Measurements from ENCODE around the gene ARMH3. TPM values are rescaled to one million over a fixed set of nuclear protein-coding genes. Genes with fewer than 3 reads are reported as not detected.
A peak's percentile ranks its signal among the peaks of the same experiment; 100 is the strongest.

ARMH3 gene
- total RNA-seq, 5 donors from 2014 or later (not counting 1 experiment from before 2014, with no cell fraction given), result 26.4 to 30.0 (median 27.2) TPM

GRCh38 chr10:102085336-102085735 lies 29.4 kb upstream of the ARMH3 start:
- Histone ChIP-seq H3K36me3 (ENCODE audit: control insufficient read depth in 2 of 2, extremely low read depth in 1 of 2, insufficient read depth in 1 of 2, low read length in 1 of 2) (peaks cover 0 to 3% of the 10 kb centered on the region in 2 donors), H3K27me3 (replicated peaks in 1 of 2; ENCODE audit: control insufficient read depth in 2 of 2, extremely low read depth in 1 of 2, insufficient read depth in 2 of 2, low read length in 1 of 2) (no peaks in the 10 kb centered on the region), H3K27ac (ENCODE audit: low read length) (no peak overlapping the region), H3K4me3 (ENCODE audit: control insufficient read depth in 1 of 2, extremely low read depth in 1 of 2, low read length in 1 of 2) (no peak overlapping the region), H3K4me1 (ENCODE audit: control insufficient read depth in 1 of 2, extremely low read depth in 1 of 2, insufficient read depth in 2 of 2, low read length in 2 of 2) (no peaks in the 10 kb centered on the region), H3K9me3 (no peaks in the 10 kb centered on the region)
- Mint-ChIP-seq H3K4me1 (no peaks in the 10 kb centered on the region), H3K4me3 (no peak overlapping the region), H3K36me3 (peaks cover 3% of the 10 kb centered on the region), H3K9me3 (no peaks in the 10 kb centered on the region), H3K27me3 (no peaks in the 10 kb centered on the region), H3K27ac (no peak overlapping the region)
- ChIA-PET CTCF (interaction anchor here in 1 of 2 donors (0.6 kb wide), 1 partner anchor 302 kb away, joined by 3 read pairs; the partner anchor contains the start of gene NPM3), POLR2A (no interaction called here)
- WGBS (ENCODE audit: insufficient coverage), result no CpG with 5 or more reads among the region's 3 CpGs
- DNase-seq, result no peak
- no peak for ATAC-seq (replicated peaks in 1 of 4)

DNA sequence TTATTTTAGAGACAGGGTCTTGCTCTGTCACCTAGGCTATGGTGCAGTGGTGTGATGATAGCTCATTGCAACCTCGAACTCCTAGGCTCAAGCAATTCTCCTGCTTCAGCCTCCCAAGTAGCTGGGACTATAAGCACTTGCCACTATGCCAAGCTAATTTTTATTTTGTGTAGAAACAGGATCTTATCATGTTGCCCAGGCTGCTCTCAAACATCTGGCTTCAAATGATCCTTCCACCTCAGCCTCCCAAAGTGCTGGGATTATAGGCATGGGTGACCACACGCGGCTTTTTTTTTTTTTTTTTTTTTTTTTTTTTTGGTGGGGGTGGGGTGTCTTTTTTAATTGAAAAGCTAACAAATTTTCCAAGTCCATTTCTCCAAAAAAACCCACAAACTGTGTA lies 27.6 kb upstream of the ARMH3 start:
- Mint-ChIP-seq H3K4me3 (no peak overlapping the region), H3K4me1 (no peaks in the 10 kb centered on the region), H3K27me3 (no peaks in the 10 kb centered on the region), H3K9me3 (no peaks in the 10 kb centered on the region), H3K27ac (no peak overlapping the region), H3K36me3 (no peaks in the 10 kb centered on the region)
- WGBS (ENCODE audit: insufficient coverage), result no CpG with 5 or more reads among the region's 3 CpGs
- H3K27me3 ChIP-seq (replicated peaks in 1 of 2; ENCODE audit: control insufficient read depth in 2 of 2, extremely low read depth in 1 of 2, insufficient read depth in 2 of 2, low read length in 1 of 2), result no peaks in the 10 kb centered on the region
- no peaks in the 10 kb centered on the region for H3K4me1 ChIP-seq (ENCODE audit: control insufficient read depth in 1 of 2, extremely low read depth in 1 of 2, insufficient read depth in 2 of 2, low read length in 2 of 2)
- DNase-seq (no peak), ATAC-seq (replicated peaks in 1 of 4) (no peak)
- POLR2A ChIA-PET, result interaction anchor here (0.6 to 0.7 kb wide), 2 partner anchors 18 kb away, joined by 4 to 14 read pairs; no protein-coding TSS in a partner anchor
- peaks cover 0 to 3% of the 10 kb centered on the region in 2 donors for H3K36me3 ChIP-seq (ENCODE audit: control insufficient read depth in 2 of 2, extremely low read depth in 1 of 2, insufficient read depth in 1 of 2, low read length in 1 of 2)
- no peak overlapping the region for H3K27ac ChIP-seq (ENCODE audit: low read length)
- H3K4me3 ChIP-seq (ENCODE audit: control insufficient read depth in 1 of 2, extremely low read depth in 1 of 2, low read length in 1 of 2), result no peak overlapping the region
- H3K9me3 ChIP-seq, result no peaks in the 10 kb centered on the region
- CTCF ChIA-PET, result interaction anchor here (0.6 to 1.1 kb wide), 5 partner anchors 30 to 546 kb away, joined by 3 to 10 read pairs (median 5); no protein-coding TSS in a partner anchor

DNA sequence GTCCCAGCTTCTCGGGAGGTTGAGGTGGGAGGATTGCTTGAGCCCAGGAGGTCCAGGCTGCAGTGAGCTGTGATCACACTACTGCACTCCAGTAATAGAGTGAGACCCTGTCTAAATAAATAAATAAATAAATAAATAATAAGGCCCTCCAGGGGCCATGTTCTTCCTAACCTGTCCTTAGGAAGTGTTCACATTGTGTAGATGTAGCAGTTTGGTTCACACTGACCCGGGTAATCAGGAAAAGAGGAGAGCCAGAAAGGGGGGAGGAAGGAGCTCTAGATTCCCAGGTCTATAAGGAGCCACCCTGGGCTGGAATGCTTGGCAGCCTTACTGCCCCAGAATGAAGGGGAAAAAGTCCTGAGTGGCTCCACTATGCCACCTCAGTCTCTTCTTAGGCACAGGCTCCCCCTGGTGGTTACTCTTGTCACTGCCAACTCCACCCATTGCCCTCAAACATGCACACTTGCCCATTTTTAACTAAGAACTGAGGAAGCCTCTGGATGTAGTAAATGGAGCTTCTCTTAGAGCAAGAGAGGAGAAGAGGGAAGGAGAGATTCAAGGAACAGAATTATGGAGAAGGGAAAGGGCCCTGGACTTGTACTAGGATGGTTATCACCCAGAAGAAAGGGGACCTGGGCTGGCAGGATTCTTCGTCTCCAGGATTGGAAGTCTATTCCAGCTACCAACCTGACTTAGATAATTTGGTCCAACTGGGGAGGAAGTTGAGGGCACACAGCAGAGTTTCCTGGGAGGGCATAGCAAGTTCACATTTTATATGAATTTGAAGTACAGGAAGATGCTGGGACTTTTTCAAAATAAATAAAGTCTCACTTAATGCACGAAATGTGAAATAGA lies 16.9 kb upstream of the ARMH3 start:
- POLR2A ChIA-PET, result interaction anchor here in 1 of 2 donors (0.6 kb wide), 1 partner anchor 12 kb away, joined by 7 read pairs; no protein-coding TSS in a partner anchor
- 56% methylated on average over 1 of the region's 4 CpGs for WGBS (ENCODE audit: insufficient coverage)

GRCh38 chr10:102069071-102069470 lies 13.1 kb upstream of the ARMH3 start:
- peaks cover 3% of the 10 kb centered on the region for H3K36me3 Mint-ChIP-seq
- no peak overlapping the region for H3K27ac ChIP-seq (ENCODE audit: low read length)
- H3K4me3 ChIP-seq (ENCODE audit: control insufficient read depth in 1 of 2, extremely low read depth in 1 of 2, low read length in 1 of 2), result no peak overlapping the region
- peaks cover 2 to 20% of the 10 kb centered on the region in 2 donors for H3K36me3 ChIP-seq (ENCODE audit: control insufficient read depth in 2 of 2, extremely low read depth in 1 of 2, insufficient read depth in 1 of 2, low read length in 1 of 2)
- H3K4me1 ChIP-seq (ENCODE audit: control insufficient read depth in 1 of 2, extremely low read depth in 1 of 2, insufficient read depth in 2 of 2, low read length in 2 of 2), result peaks cover 4 to 34% of the 10 kb centered on the region in 2 experiments
- no peaks in the 10 kb centered on the region for H3K9me3 Mint-ChIP-seq
- POLR2A ChIA-PET, result interaction anchor here in 1 of 2 donors (0.6 kb wide), 2 partner anchors 9 to 44 kb away, joined by 3 to 12 read pairs; no protein-coding TSS in a partner anchor
- no peaks in the 10 kb centered on the region for H3K27me3 Mint-ChIP-seq
- H3K9me3 ChIP-seq, result no peaks in the 10 kb centered on the region
- no peak for ATAC-seq (replicated peaks in 1 of 4)
- CTCF ChIA-PET, result no interaction called here
- no peak overlapping the region for H3K4me3 Mint-ChIP-seq
- DNase-seq, result no peak
- H3K27ac Mint-ChIP-seq, result peak overlapping the region; percentile 36 to 45
- no peaks in the 10 kb centered on the region for H3K27me3 ChIP-seq (replicated peaks in 1 of 2; ENCODE audit: control insufficient read depth in 2 of 2, extremely low read depth in 1 of 2, insufficient read depth in 2 of 2, low read length in 1 of 2)
- H3K4me1 Mint-ChIP-seq, result peaks cover 34 to 38% (median 37%) of the 10 kb centered on the region in 3 donors

More for the DNA sequence above, 16.9 kb upstream of the ARMH3 start:
- Histone ChIP-seq H3K4me3 (ENCODE audit: control insufficient read depth in 1 of 2, extremely low read depth in 1 of 2, low read length in 1 of 2) (no peak overlapping the region), H3K4me1 (ENCODE audit: control insufficient read depth in 1 of 2, extremely low read depth in 1 of 2, insufficient read depth in 2 of 2, low read length in 2 of 2) (peaks cover 0 to 4% of the 10 kb centered on the region in 2 experiments), H3K27me3 (replicated peaks in 1 of 2; ENCODE audit: control insufficient read depth in 2 of 2, extremely low read depth in 1 of 2, insufficient read depth in 2 of 2, low read length in 1 of 2) (no peaks in the 10 kb centered on the region), H3K27ac (ENCODE audit: low read length) (no peak overlapping the region), H3K36me3 (ENCODE audit: control insufficient read depth in 2 of 2, extremely low read depth in 1 of 2, insufficient read depth in 1 of 2, low read length in 1 of 2) (peaks cover 2 to 7% of the 10 kb centered on the region in 2 donors), H3K9me3 (no peaks in the 10 kb centered on the region)
- CTCF ChIA-PET, result interaction anchor here (0.5 to 3.7 kb wide), 18 partner anchors 13 to 495 kb away, joined by 3 to 16 read pairs (median 4); no protein-coding TSS in a partner anchor
- ATAC-seq (replicated peaks in 1 of 4) (peak; percentile 86 to 96 (median 91)), DNase-seq (peak; percentile 43 to 88 (median 74))
- no peak overlapping the region for H3K4me3 Mint-ChIP-seq
- H3K9me3 Mint-ChIP-seq, result no peaks in the 10 kb centered on the region
- H3K27me3 Mint-ChIP-seq, result no peaks in the 10 kb centered on the region
- H3K4me1 Mint-ChIP-seq, result peaks cover 12 to 14% (median 14%) of the 10 kb centered on the region in 3 donors
- no peak overlapping the region for H3K27ac Mint-ChIP-seq
- H3K36me3 Mint-ChIP-seq, result peaks cover 3% of the 10 kb centered on the region

DNA sequence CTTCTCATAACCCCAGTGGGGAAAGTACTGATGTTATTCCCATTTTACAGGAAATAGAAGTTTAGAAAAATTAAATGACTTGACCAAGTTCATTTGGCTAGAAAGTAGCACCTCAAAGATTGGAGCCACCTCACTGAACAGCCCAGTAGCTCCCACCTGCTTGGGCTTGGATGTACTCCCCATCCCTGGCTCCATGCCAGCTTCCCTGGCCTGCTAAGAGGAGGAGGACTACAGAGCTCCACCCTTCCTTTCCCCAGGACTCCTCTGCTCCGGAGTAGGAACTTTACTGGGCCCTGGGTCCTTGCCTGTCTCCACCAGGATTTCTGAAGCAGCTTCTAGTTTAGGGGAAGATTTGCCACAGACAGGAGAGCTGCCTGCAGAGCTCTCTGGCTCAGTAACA lies 12.2 kb upstream of the ARMH3 start:
- ChIA-PET POLR2A (interaction anchor here in 1 of 2 donors (0.6 kb wide), 1 partner anchor 10 kb away, joined by 3 read pairs; no protein-coding TSS in a partner anchor), CTCF (interaction anchor here in 1 of 2 donors (0.8 kb wide), 1 partner anchor 170 kb away, joined by 3 read pairs; no protein-coding TSS in a partner anchor)
- DNase-seq (no peak), ATAC-seq (replicated peaks in 1 of 4) (no peak)
- Mint-ChIP-seq H3K9me3 (no peaks in the 10 kb centered on the region), H3K4me1 (peaks cover 38 to 40% (median 39%) of the 10 kb centered on the region in 3 donors), H3K4me3 (no peak overlapping the region), H3K27ac (peak overlapping the region in 1 of 2 donors; percentile 31), H3K27me3 (no peaks in the 10 kb centered on the region), H3K36me3 (peaks cover 3% of the 10 kb centered on the region)
- H3K36me3 ChIP-seq (ENCODE audit: control insufficient read depth in 2 of 2, extremely low read depth in 1 of 2, insufficient read depth in 1 of 2, low read length in 1 of 2), result peaks cover 2 to 20% of the 10 kb centered on the region in 2 donors
- no peak overlapping the region for H3K27ac ChIP-seq (ENCODE audit: low read length)
- peaks cover 4 to 34% of the 10 kb centered on the region in 2 experiments for H3K4me1 ChIP-seq (ENCODE audit: control insufficient read depth in 1 of 2, extremely low read depth in 1 of 2, insufficient read depth in 2 of 2, low read length in 2 of 2)
- no peaks in the 10 kb centered on the region for H3K9me3 ChIP-seq
- H3K4me3 ChIP-seq (ENCODE audit: control insufficient read depth in 1 of 2, extremely low read depth in 1 of 2, low read length in 1 of 2), result no peak overlapping the region
- H3K27me3 ChIP-seq (replicated peaks in 1 of 2; ENCODE audit: control insufficient read depth in 2 of 2, extremely low read depth in 1 of 2, insufficient read depth in 2 of 2, low read length in 1 of 2), result no peaks in the 10 kb centered on the region
- WGBS (ENCODE audit: insufficient coverage), result 100% methylated on average over 1 of the region's 1 CpG
